Jurkat, Clone E6-1 (cell line): ENCODE data around the gene PLA2R1.

ENCODE experiments used
- DNase-seq: peaks from one replicate; pipeline ENCODE4 v3.0.0-alpha.2; 2011; ENCODE audit warnings: low read depth, low spot score
- H3K4me3 ChIP-seq: 2 replicates; pipeline ENCODE4 v1.5.1; 2011; ENCODE audit warnings: mild to moderate bottlenecking, low read length, control low read depth, moderate library complexity

The PLA2R1 gene

GRCh38 chr2:160068906-160069305, 6.5 kb upstream of the PLA2R1 start:
- H3K4me3 ChIP-seq, result no peak overlapping the region
- no peak for DNase-seq

- DNase-seq, result no peak
- no peak overlapping the region for H3K4me3 ChIP-seq
Measured at GRCh38 chr2:160064916-160065315, 2.5 kb upstream of the PLA2R1 start.

DNA sequence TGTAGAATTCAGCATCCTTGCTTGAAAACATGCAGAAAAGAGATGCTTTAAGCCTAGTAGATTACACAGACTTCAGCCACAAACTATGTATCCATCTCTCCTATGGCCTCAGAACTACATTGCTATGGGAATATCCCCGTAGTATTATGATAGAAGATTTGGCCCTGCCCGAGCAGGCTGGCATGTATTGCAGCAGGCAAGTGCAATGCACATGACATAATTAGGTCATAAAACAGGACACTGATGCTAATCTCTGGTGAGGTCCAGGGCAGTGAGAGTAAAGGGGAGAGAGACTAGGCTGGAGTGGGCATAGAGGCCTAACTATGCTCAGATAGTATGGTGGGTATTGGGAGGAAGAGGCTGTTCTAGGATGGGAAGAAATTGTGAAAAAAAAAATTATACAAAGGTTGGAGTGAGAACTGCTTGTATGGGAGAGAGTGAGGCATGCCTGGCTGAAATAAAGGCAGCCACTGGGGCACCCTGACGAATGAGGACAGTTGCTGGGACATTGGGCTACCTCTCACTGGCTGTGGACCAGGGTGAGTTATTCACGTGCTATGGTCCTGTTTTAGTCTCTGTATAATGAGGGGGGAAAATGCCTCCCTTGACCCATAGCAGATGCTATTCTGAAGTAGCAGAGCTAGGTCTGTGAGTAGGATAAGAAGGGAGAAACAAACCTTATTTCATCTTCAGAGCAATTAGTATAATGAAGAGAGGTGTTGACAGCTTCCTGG, 1.6 kb upstream of the PLA2R1 start:
- H3K4me3 ChIP-seq, result no peak overlapping the region
- no peak for DNase-seq

GRCh38 chr2:160063271-160063670, 856 bp upstream of the PLA2R1 start:
- no peak overlapping the region for H3K4me3 ChIP-seq
- DNase-seq, result no peak

GRCh38 chr2:160061944-160062291, 497 bp downstream of the PLA2R1 start:
- H3K4me3 ChIP-seq, result no peak overlapping the region
- DNase-seq, result no peak

DNA sequence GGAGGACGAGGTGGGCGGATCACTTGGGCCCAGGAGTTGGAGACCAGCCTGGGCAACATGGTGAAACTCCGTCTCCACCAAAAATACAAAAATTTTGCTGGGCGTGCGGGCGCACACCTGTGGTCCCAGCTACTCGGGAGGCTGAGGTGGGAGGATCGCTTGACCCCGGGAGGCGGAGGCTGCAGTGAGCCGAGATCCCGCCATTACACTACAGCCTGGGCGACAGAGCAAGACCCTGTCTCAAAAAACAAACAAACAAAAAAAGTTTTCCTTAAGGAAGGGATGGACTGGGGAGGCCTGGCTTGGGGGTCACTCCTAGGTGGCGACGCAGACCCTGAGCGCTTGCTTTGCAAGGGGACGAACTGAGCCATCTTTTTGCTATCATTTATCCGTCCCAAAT, 882 bp downstream of the PLA2R1 start:
- no peak overlapping the region for H3K4me3 ChIP-seq
- DNase-seq, result no peak

- no peak overlapping the region for H3K4me3 ChIP-seq
- DNase-seq, result no peak
Measured at GRCh38 chr2:160060297-160060696, 2.1 kb downstream of the PLA2R1 start.

DNA sequence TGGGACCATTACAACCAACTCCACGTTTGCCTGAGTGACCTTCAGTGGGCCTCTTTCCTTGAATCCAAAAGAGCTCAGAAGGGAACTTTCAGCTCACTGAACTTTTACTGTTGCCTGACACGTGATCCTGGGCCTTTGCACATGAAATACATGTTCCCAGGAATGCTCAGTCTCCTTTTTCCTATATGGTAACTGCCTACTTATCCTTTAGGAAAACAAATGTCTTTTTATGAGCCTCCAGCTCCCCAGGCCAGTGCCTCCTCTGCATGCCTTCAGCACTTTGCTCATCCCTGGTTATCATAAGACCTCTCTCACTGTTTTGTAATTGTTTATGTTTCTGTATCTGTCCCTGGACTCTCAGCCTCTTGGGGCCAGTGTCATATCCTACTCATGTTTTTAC, 5.1 kb downstream of the PLA2R1 start:
- H3K4me3 ChIP-seq, result no peak overlapping the region
- DNase-seq, result no peak

DNA sequence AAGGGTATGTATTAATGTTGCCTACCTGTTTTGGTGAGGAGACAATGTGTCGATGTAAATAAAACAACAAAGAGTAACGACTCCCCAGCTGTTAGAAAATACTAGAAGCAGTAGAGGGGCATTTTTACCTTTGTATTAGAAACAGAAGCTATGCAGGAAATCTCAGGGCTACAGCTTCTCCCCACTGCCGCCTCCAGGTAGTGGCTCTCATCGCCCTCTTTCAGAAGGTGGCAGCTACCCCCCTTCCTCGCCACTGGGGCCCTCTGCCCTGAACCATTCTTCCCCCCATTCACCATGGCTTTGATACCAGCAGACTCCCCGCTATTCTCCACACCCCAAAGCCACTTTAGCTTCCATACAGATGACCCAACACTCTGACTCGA, 6.7 kb downstream of the PLA2R1 start:
- H3K4me3 ChIP-seq, result no peak overlapping the region
- DNase-seq, result no peak

- no peak for DNase-seq
- H3K4me3 ChIP-seq, result no peak overlapping the region
Measured at GRCh38 chr2:160054984-160055725, 7.3 kb downstream of the PLA2R1 start.

DNA sequence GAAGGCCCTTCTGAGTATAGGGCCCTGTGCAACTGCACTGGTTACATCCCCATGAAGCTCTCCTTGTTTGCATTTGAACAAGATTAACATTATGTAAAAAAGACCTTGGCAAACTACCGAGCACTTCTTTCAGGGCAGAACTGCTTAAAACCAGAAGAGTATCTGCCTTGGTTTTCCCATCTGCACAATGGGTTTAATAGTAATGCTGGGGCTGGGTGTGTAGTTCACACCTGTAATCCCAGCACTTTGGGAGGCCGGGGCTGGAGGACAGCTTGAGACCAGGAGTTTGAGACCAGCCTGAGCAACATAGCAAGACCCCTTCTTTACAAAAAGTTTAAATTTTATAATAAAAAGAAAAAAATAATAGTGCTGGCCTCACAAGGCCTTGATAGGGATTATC, 8.5 kb downstream of the PLA2R1 start:
- DNase-seq, result no peak
- H3K4me3 ChIP-seq, result no peak overlapping the region

DNA sequence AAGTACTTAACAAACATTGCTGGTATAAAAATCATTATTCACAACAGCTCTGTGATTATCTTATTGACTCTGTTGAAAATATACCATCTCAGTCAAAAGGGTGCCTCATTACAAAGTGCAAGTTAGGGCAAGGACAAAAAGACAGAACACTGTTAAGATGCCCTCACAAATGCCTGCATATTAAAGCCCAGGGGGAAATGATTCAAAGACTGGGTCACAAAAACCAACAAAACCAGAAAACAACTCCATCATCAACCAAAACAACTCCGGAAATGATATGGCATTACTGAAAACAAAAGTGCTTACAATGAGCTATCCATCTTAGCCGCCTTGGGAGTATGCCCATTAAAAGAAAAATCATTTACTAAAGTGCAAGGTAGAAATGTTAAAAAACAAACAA, 9.9 kb downstream of the PLA2R1 start:
- H3K4me3 ChIP-seq, result no peak overlapping the region
- no peak for DNase-seq

DNA sequence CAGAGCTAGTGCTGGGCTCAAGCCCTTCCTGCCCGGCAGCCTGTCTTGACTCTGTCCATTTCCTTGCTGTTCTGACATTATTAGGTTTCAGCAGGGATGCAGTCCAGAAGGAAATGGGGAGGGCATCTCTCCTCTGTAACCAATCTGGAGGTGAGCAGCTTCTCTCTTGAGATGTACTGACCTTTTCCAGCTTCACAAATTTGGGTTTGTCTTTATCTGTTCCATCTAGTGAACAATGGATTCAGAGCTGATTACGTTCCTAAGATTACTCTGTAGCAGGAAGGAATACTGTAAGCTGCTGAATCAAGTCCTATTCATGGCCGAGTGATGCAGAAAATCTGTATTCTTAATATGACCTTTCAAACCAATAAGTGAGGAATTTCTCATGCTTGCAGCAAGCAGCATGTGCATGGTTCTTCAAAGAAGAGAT, 11.0 kb downstream of the PLA2R1 start:
- DNase-seq, result no peak

DNA sequence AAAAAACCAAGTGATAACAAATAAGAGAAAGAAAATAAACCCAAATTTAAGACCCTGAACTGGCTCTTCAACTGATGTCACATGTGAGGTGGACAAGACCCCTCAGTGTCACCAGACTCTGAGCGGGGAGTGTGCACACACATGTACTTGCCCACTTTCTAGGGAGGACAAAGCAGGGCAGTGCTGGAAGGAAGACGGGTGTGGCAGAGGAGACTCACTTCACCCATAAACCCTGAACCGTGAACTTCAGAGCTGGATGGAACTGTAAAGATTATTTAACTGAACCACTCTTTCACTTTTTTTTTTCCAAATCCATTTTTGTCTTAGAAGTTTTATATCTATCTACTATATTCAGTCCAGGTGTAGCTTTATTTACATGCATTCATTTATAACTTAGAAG, 12.3 kb downstream of the PLA2R1 start:
- no peak overlapping the region for H3K4me3 ChIP-seq
- no peak for DNase-seq

More for the DNA sequence above, 11.0 kb downstream of the PLA2R1 start:
- H3K4me3 ChIP-seq, result no peak overlapping the region

- no peak overlapping the region for H3K4me3 ChIP-seq
- DNase-seq, result no peak
Measured at GRCh38 chr2:160045703-160046210, 16.7 kb downstream of the PLA2R1 start.

GRCh38 chr2:160044728-160045127, 17.7 kb downstream of the PLA2R1 start:
- DNase-seq, result no peak
- H3K4me3 ChIP-seq, result no peak overlapping the region

GRCh38 chr2:160043265-160043664, 19.1 kb downstream of the PLA2R1 start:
- H3K4me3 ChIP-seq, result no peak overlapping the region
- DNase-seq, result no peak

GRCh38 chr2:160042054-160042453, 20.4 kb downstream of the PLA2R1 start:
- H3K4me3 ChIP-seq, result no peak overlapping the region
- DNase-seq, result no peak

GRCh38 chr2:160041091-160041490, 21.3 kb downstream of the PLA2R1 start:
- no peak overlapping the region for H3K4me3 ChIP-seq

DNA sequence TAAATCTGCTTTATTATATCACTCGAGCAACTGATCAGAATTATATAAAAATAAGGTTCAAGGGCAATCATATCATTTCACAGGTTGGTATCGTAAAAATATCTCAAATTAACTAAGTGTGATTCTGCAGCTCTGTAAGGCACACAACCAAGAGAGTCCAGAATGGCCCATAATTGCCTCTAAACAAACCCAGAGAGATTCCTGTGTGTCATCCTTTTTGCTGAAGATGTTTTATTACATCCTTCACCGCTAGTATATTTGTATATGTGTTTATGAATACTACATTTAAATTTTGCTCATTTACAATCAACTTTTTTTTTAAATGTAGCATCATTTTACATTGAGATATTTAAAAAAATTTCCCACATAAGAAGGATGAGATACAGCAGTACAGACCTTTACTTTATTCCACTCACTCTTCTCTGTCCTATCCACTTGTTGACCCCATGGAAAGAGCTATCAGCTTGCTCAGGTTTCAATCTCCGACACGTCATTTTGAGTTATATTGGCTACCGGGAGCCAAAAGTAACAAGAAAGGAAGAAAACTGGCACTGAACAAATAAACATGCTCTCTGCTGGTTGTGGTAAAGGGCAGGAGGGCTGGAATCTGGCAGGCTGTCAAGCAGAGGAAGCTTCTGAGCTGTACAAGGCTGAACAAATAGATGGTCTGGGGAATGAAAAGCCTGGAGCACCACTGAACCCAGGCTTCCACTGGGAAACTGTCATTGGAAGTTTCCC, 23.1 kb downstream of the PLA2R1 start:
- no peak for DNase-seq
- no peak overlapping the region for H3K4me3 ChIP-seq

More at GRCh38 chr2:160041091-160041490, 21.3 kb downstream of the PLA2R1 start:
- no peak for DNase-seq
